Measurements from ENCODE around the gene CYBA.
"Not testable (repeated sequence)": the region's sequence is repeated elsewhere in the genome, so short reads cannot be mapped to it uniquely, and the experiment has no call there.

Gene CYBA

DNA sequence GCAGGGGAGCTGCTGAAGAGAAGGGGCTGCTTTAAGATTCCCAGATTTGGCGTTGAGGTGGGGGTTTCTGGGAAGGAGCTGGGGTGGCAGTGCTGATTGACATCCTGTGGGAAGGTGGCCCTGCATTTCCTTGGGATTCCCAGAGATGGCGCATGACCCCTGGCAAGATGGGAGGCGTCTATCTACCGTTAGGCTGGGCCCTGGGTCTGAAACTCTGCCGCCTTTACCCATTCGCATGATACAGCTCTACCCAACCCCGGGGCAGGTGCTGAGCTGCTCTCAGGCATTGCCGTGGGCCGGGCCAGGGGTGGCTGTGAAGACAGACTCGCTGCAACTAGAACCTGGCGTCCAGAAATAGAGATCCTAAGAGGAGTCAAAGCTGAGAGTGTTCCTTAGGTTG lies 21.9 kb upstream of the CYBA start:
- in situ Hi-C loops (cut with MboI; ENCODE audit: low pct_unique_long_range_greater_than_20kb, low sequenced_read_pairs, unreplicated experiment) = no loop called here
- TF ChIP-seq, protein P1, sequence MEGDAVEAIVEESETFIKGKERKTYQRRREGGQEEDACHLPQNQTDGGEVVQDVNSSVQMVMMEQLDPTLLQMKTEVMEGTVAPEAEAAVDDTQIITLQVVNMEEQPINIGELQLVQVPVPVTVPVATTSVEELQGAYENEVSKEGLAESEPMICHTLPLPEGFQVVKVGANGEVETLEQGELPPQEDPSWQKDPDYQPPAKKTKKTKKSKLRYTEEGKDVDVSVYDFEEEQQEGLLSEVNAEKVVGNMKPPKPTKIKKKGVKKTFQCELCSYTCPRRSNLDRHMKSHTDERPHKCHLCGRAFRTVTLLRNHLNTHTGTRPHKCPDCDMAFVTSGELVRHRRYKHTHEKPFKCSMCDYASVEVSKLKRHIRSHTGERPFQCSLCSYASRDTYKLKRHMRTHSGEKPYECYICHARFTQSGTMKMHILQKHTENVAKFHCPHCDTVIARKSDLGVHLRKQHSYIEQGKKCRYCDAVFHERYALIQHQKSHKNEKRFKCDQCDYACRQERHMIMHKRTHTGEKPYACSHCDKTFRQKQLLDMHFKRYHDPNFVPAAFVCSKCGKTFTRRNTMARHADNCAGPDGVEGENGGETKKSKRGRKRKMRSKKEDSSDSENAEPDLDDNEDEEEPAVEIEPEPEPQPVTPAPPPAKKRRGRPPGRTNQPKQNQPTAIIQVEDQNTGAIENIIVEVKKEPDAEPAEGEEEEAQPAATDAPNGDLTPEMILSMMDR (IDR thresholded peaks at IDR 0.05; ENCODE audit: extremely low read depth, insufficient read depth, missing control alignments) = no peak
- no peak for DNase-seq (ENCODE audit: low spot score)

DNA sequence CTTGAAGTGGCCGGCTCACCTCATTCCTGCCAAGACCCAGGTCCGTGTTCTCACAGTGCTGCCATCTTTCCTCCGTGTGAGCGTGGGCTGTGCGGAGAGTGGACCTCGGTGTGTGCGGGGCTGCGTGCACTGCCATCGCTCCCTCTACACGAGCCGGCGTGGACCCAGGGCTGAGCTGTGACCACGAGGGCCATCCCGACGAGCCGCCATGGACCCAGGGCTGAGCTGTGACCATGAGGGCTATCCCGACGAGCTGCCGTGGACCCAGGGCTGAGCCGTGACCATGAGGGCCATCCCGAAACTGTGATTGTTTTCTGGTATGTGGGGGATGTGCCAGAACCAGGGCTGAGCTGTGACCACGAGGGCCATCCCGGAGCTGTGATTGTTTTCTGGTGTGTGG lies 21.0 kb upstream of the CYBA start:
- DNase-seq (ENCODE audit: low spot score) = no peak
- in situ Hi-C loops (cut with MboI; ENCODE audit: low pct_unique_long_range_greater_than_20kb, low sequenced_read_pairs, unreplicated experiment) = no loop called here
- TF ChIP-seq, protein P1 (IDR thresholded peaks at IDR 0.05; ENCODE audit: extremely low read depth, insufficient read depth, missing control alignments) = no peak

GRCh38 chr16:88669980-88670379 lies 19.1 kb upstream of the CYBA start:
- no peak for DNase-seq (ENCODE audit: low spot score)
- TF ChIP-seq, protein P1 (IDR thresholded peaks at IDR 0.05; ENCODE audit: extremely low read depth, insufficient read depth, missing control alignments) = no peak
- in situ Hi-C loops (cut with MboI; ENCODE audit: low pct_unique_long_range_greater_than_20kb, low sequenced_read_pairs, unreplicated experiment) = no loop called here

DNA sequence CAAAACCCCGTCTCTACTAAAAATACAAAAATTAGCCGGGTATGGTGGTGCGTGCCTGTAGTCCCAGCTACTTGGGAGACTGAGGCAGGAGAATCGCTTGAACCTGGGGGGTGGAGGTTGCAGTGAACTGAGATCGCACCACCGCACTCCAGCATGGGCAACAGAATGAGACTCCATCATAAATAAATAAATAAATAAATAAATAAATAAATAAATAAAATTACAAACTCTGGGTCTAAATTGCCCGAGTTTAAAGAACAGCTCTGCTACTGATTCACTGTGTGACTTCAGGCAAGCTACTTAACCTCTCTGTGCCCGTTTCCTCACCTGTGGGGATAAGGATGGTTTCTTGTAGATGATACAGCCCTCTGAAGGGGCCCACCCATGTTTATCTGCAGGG lies 18.6 kb upstream of the CYBA start:
- in situ Hi-C loops (cut with MboI; ENCODE audit: low pct_unique_long_range_greater_than_20kb, low sequenced_read_pairs, unreplicated experiment); DNase-seq (ENCODE audit: low spot score): not testable (repeated sequence)

DNA sequence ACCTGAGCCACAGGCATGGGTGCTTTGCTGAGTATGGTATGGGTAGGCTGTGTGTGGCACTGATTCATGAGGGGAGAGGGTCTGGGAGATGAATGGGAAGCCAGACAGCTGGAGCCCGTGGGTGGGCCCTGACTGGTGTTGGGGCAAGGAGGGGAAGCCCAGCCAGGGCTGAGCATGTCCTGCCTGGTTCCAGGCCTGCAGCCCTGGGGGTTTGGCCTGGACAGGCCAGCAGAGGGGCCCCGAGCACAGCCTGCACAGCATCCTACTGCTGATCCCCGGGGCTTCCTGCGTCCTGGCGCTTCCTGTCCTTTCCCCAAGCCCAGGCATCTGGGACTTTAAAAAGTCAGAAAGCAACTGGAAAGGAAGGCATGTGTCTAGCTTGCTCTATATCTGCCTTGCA lies 16.6 kb upstream of the CYBA start:
- TF ChIP-seq, protein P1 (IDR thresholded peaks at IDR 0.05; ENCODE audit: extremely low read depth, insufficient read depth, missing control alignments) = no peak
- in situ Hi-C loops (cut with MboI; ENCODE audit: low pct_unique_long_range_greater_than_20kb, low sequenced_read_pairs, unreplicated experiment) = no loop called here
- DNase-seq (ENCODE audit: low spot score) = no peak

- no peak for DNase-seq (ENCODE audit: low spot score)
- in situ Hi-C loops (cut with MboI; ENCODE audit: low pct_unique_long_range_greater_than_20kb, low sequenced_read_pairs, unreplicated experiment) = no loop called here
- TF ChIP-seq, protein P1 (IDR thresholded peaks at IDR 0.05; ENCODE audit: extremely low read depth, insufficient read depth, missing control alignments) = no peak
These were observed 14.7 kb upstream of the CYBA start for GRCh38 chr16:88665570-88665969.

DNA sequence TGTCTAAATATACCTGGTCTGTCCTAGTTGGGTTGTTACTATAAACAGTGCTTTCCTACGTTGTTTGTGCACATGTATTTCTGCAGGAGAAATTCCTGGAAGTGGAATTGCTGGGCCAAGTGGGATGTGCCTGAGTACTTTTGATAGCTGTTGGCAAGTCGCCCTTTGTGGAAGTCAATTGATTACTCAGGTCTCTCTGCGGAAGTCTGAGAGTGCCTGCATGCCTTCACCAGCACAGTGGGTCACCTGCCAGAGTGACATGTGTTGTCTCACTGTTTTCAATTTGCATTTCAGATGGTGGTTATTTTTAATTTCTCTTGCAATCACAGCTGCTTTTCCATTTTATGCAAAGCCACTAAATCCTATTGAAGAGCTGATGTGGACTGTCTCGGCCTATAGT lies 14.3 kb upstream of the CYBA start:
- TF ChIP-seq, protein P1 (IDR thresholded peaks at IDR 0.05; ENCODE audit: extremely low read depth, insufficient read depth, missing control alignments) = no peak
- DNase-seq (ENCODE audit: low spot score) = no peak
- in situ Hi-C loops (cut with MboI; ENCODE audit: low pct_unique_long_range_greater_than_20kb, low sequenced_read_pairs, unreplicated experiment) = no loop called here

All from GM13977 (cell line).